Vagina (tissue), 2 donors: ENCODE measurements around the gene KDM4C.

Source experiments
- POLR2A ChIP-seq, 2 donors: fragments of 450-650 bp; IDR thresholded peaks; one replicate each; pipeline ENCODE4 v1.6.1; 2017; ENCODE audit warnings: antibody characterized with exemption in 2 of 2, mild to moderate bottlenecking in 2 of 2, moderate library complexity in 2 of 2
- TF ChIP-seq, protein P1 (sequence below), 3 experiments: fragments of 450-650 bp in 2 of 3; fragments of 200-600 bp in 1 of 3; sonication (generic) in 1 of 3; IDR thresholded peaks; one replicate each; pipeline ENCODE4 v1.5.1; 2017 to 2019; ENCODE audit warnings: antibody characterized with exemption in 3 of 3, mild to moderate bottlenecking in 2 of 3, moderate library complexity in 2 of 3

DNA sequence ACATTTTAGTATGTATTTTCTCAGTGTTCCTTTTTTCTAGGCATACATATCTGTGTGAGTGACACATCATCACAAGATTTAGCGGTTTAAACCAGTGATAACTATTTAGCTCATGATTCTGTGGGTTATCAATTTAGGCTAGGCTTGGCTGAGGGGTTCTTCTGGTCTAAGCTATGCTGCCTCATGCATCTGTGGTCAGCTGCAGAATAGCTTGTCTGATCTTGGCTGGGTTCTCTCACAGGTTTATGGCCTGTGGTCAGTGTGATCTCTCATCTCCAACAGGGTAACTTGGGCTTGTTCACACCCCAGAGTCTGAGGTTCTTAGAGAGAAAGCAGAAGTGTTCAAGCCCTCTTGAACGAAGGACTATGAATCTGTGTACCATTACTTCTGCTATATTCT lies 363.3 kb downstream of the KDM4C start:
- TF ChIP-seq, protein P1, sequence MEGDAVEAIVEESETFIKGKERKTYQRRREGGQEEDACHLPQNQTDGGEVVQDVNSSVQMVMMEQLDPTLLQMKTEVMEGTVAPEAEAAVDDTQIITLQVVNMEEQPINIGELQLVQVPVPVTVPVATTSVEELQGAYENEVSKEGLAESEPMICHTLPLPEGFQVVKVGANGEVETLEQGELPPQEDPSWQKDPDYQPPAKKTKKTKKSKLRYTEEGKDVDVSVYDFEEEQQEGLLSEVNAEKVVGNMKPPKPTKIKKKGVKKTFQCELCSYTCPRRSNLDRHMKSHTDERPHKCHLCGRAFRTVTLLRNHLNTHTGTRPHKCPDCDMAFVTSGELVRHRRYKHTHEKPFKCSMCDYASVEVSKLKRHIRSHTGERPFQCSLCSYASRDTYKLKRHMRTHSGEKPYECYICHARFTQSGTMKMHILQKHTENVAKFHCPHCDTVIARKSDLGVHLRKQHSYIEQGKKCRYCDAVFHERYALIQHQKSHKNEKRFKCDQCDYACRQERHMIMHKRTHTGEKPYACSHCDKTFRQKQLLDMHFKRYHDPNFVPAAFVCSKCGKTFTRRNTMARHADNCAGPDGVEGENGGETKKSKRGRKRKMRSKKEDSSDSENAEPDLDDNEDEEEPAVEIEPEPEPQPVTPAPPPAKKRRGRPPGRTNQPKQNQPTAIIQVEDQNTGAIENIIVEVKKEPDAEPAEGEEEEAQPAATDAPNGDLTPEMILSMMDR (IDR thresholded peaks at IDR 0.05): no peak
- no peak for TF ChIP-seq POLR2A (IDR thresholded peaks at IDR 0.05)
